Central memory CD4-positive, alpha-beta T cell (primary cell): ENCODE measurements around the gene ZNF444.
"Not testable (repeated sequence)": the region's sequence is repeated elsewhere in the genome, so short reads cannot be mapped to it uniquely, and the experiment has no call there.

Experiments
- DNase-seq: peaks from one replicate; pipeline ENCODE4 v3.0.0; 2022
- total RNA-seq, 3 experiments: gene quantifications; one replicate each; lab custom pipeline; 2026; lab: John Stamatoyannopoulos, UW

ZNF444 gene
- total RNA-seq: 17.0 to 20.6 (median 20.6) reads per million in 3 experiments

DNA sequence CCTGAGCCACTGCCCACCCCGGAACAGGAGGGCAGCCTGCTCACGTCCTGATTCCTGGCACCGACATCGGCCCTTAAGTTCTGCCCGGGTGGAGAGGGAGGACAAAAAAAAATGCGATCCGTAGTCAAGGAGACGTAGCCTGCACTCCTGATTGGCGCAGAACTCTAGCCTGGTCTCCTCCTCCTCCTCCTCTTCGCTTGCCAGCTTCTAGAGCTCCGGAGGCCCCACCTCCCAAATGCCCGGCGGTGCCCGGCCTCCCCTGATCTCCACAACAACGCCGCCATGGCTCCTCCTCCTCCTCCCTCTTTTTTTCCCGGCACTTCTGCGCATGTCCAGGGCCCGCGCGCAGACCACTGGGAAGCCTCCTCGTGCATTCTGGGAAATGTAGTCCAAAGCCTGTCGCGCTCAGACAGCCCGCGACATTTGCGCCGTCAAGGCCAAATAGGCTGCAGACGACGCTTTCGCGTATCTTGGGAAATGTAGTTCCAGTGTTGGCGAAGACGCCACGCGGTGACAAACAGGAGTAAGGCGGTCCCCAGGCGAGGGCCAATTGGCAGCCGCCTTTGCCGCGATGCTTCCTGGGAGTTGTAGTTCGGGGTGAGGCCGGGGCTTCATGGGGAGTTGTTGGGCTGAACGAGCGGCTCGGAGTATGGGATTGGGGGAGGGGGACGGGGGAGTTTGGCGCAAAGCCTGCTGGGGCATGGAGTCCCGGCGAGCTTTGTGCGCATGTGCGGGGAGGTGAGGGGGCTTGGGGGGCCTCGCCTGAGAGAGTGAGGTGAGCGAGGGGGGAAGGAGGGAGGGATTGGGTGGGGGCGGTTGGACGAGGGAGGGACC, at the start of gene ZNF444:
Gene ZNF444 (plus strand): TSS at position 705 of the 834 bp plus-strand sequence. CDS start 5,625 bp downstream, outside the sequence.
- DNase-seq: peak; percentile 99

DNA sequence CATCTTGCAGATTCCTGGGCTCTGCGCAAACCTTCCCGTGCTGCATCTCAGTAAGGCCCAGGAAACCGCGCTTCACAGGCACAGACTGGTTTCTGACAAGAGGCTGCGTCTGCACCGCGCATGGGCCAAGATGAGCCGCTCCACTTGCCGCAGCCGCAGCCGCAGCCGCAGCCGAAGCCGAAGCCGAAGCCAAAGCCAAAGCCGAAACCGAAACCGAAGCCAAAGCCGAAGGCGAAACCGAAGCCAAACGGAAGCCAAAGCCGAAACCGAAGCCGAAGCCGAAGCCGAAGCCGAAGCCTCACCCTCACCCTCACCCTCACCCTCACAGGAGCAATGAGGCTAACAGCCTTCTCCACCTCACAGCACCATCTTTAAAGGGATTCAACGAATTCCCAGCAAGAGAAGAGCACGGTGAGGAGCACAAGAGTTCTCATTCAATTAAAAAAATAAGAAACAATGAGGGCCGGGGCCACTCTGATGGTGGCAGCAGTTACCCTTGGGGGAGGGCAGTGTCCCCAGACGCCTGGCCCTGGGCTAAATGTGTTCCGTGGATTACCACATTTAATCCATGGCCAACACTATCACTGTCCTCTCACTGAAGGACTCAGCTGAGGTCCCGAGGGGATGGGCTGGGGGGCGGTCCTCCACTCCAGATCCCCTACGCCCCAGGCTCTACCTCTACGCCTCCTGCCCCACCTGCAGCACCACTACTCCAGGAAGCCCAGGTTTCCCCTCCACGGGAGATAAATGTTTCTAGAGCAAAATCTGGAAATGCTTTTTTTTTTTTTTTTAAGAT, 49.1 kb upstream of the ZNF444 start:
- DNase-seq: peak; percentile 36

DNA sequence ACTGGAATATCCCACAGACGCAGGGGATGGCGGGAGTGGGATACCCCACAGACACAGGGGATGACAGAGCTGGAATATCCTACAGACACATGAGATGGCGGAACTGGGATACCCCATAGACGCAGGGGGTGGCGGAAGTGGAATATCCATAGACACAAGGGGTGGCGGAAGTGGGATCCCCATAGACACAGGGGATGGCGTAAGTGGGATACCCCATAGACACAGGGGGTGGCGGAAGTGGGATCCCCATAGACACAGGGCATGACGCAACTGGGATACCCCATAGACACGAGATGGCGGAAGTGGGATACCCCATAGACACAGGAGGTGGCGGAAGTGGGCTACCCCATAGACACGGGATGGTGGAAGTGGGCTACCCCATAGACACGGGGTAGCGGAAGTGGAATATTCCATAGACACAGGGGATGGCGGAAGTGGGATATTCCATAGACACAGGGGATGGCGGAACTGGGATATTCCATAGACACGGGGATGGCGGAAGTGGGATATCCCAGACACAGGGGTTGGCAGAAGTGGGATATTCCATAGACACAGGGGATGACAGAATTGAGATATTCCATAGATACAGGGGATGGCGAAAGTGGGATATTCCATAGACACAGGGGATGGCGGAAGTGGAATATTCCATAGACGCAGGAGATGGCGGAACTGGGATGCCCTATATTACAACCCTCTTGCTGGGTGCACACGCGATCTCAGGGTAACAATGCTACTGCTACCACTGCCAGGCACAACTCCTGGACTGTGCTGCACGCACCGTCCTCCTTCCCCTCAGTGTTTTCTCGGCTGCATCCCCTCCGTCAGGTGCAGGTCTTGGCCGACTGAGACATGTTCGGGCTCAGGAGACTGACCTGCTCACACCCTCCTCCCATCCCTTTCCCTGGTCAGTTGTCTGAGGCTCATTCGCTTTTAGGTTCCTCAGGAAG, 48.1 kb upstream of the ZNF444 start:
- DNase-seq: no peak

DNA sequence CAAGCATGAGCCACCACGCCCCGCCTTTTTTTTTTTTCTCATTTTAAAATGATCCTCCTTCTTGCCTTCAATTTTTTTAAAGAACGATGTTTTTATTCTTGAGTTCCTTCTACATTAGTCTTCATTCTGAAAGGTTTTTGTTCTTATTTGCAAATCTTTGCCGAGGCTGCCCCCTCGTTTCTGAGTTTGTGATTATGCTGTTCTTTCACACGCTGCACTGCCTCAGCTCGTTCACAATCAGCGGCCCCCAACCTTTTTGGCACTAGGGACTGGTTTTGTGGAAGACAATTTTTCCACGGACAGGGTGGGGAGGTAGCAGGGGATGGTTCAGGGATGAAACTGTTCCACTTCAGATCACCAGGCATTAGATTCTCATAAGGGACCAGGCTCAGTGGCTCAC, 46.6 kb upstream of the ZNF444 start:
- no peak for DNase-seq

DNA sequence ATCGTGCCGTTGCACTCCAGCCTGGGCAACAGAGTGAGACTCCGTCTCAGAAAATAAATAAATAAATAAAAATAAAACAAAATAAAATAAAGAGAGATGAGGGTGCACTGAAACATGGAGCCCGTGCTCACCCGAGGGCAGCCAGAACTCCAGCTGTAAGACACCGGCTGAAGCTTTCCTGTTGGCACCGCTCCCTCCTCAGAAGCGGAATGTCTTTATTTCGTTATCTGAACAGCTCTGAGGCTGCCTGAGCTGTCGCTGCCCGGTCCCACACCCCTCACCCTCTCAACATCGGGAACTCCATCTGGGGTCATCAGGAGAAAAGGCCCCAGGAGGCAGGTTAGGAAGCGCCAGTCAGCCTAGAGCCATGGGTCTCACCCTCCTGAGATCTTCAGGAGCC, 44.4 kb upstream of the ZNF444 start:
- no peak for DNase-seq

DNA sequence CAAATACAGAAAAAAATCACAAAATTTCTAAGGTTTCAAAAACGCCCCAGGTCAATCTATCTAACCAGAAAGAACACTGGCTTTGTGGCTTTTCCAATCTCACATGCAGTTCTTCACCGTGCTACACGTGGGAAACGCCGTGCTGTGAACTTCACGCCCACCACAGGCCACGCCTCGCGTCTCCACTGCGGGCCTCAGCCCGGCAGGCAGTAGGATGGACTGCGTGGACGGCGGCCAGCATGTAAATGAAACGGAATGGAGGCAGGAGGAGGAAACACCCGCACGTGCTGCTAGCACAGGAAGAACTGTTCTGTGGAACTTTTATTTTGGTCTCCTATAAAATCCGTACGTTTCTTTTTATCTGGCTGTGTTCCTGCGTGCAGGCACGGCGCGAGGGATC, 43.8 kb upstream of the ZNF444 start:
- DNase-seq: no peak

DNA sequence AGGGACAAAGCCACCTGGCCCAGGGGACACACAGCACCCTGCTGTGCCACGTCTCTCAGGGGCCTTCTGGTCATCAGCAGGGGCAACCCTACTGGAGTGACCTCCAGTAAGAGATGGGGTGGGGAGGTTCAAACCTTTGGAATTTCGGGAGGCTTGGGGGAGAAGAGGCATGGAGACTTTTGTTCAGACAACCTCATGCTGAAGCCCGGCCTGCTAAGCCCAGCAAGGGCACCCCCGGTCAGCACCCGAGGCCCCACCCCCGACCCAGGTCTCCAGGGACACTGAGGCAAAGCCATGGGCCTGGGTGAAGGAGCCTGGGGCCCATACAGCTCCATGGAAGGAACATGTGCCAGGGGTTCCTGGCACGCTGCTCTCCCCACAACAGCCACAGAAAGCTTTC, 43.3 kb upstream of the ZNF444 start:
- no peak for DNase-seq

- DNase-seq: not testable (repeated sequence)
These were observed 42.9 kb upstream of the ZNF444 start for GRCh38 chr19:56098237-56098636.

DNA sequence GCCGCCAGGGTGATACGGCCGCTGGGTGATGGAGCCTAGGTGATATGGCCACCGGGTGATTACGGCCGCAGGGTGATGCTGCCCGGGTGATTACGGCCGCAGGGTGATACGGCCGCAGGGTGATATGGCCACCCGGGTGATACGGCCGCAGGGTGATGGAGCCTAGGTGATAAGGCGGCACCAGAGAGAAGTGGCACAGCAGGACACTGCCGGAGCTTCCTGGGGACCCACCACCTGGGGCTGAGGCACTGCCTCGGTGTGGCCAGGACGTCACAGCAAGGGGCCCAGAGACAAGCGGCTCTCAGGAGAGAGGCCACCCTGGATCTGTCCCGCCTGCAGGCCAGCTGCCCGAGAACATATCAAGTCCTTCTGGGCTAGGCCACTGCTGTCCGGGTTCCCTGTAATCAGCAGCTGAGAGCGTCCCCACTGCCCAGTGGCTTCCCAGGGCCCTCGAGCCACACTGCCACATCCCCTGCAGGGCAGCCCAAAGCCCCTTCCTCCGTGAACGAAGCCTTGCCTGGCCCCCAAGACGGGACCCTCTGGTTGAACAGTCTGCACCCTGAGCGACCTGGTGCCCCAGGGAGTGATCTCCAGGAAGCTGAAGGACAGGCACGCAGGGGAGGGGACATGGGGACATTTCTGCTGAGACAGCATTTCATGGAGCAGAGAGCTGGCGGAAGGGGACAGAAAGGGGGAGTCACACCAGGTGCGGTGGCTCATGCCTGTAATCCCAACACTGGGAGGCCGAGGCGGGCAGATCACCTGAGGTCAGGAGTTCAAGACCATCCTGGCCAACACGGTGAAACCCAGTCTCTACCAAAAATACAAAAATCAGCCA, 42.1 kb upstream of the ZNF444 start:
- DNase-seq: no peak

DNA sequence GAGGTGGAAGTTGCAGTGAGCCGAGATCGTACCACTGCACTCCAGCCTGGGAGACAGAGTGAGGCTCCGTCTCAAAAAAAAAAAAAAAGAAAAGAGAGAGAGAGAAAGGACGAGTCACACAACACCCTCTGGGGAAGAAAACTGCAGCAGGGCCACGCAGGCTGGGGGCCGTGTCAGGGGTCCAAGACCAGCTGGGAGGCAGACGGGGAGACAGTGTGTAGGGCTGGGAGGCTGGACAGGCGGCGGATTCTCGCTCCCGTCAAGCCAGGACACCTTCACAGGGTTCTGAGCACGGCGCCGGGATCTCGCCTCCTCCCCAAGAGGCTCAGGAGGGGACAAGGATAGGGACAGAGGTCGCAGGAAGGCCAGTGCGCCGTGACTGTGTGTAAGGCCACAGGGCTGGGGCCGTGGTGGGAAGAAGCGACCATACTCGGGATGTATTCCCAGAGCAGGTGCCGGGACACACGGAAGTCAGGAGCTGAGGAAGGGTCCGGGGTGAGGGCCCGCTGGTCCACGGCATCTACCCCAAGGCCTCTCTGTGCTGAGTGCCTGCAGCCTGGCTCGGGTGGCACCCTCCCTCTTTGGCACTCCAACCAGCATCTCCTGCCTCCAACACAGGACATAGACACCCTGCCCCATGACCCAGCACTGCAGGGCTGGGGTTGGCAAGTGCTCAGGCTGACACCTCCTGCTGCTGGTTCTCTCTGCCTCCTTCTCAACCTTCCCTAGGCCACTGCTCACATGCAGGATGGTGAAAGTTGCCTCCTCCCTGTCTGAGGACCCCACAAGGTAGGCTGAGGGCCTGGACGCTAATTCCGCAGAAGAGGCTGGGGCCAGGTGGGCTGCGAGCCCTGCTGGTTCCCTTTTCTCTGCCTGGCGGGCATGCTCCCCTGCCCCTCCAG, 41.2 kb upstream of the ZNF444 start:
- DNase-seq: no peak

DNA sequence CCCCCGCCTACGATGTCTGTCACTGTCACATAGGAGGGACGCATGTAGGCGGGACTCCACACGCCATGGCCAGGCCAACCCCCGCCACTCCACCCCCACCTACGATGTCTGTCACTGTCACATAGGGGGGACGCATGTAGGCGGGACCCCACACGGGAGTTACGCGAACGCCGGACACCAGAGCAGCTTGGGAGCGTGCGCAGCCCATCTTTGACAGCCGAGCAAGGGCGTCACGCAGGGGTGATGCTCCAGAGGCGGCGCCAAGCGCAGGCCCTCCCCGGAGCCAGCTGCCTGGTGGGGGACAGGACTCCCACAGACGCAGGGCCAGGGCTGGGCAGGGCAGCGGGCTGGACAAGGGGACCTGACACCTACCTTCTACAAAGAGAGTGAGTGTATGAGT, 40.0 kb upstream of the ZNF444 start:
- DNase-seq: no peak

GRCh38 chr19:56101746-56102535, 39.1 kb upstream of the ZNF444 start:
- DNase-seq: no peak

GRCh38 chr19:56103027-56103614, 38.0 kb upstream of the ZNF444 start:
- DNase-seq: no peak

GRCh38 chr19:56104423-56104822, 36.7 kb upstream of the ZNF444 start:
- no peak for DNase-seq

DNA sequence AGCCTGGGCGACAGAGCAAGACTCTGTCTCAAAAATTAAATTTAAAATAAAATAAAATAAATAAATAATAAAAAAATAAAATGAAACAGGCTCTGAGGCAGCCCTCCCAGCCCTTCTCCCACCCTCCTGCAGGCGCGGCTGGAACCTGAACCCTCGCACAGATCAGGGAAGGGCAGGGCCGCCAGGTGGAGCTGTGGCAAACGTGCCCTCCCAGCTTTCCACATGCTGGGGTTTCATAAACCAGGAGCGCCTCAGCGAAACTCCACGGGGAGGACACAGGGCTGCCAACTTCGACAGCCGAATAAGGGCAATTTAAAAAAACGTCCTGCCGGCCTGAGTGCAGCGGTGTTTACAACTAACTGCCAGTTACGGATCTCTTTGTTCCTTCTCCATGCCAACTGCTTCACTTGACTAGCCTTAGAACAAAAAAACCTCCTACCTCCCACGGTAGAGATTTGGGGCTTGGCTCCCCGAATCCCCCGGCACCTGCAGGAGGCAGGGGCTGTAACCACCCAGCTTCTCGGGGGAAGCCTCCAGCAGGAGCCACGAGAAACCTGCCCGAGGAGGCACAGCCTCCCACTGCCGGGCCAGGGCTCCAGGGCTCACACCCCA, 35.9 kb upstream of the ZNF444 start:
- DNase-seq: peak; percentile 20

DNA sequence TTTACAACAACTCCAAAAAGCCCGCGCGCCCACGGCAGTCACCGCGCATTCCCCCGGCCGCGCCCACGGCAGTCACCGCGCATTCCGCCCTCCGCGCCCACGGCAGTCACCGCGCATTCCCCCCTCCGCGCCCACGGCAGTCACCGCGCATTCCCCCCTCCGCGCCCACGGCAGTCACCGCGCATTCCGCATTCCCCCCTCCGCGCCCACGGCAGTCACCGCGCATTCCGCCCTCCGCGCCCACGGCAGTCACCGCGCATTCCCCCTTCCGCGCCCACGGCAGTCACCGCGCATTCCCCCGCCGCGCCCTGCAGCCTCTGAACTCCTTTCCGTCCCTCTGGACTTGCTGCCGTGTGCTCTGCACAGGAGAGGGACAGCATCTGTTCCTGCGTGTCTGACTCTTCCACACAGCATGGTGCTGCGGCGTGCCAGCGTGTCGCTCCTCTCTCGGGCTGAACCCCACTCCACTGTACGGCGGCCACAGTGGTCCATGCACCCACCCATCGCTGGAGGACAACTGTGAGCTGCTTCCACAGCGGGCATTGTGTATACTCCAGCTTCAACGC, 35.2 kb upstream of the ZNF444 start:
- DNase-seq: not testable (repeated sequence)

GRCh38 chr19:56106397-56106849, 34.7 kb upstream of the ZNF444 start:
- no peak for DNase-seq

DNA sequence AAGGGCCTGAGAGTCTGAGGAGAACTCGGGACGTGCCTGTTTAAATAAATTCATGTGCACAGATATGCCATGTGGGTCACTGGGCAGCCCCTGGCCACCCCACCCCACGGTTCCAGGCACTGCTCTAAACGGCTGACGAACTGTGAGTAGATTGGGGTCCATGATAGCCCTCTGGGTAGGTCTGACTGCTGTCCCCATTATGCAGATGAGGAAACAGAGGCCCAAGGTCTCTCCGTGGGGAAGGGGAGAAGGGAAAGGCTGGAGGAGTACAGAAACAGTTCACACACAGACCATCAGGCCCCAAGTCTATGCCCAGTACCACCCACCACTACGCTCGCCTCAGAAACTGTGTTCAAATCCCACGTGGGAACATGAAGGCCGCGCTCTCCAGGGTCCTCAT, 34.1 kb upstream of the ZNF444 start:
- DNase-seq: no peak
